ENCODE data around the gene AHCTF1. TPM values are rescaled to one million over a fixed set of nuclear protein-coding genes. Genes with fewer than 3 reads are reported as not detected.
A peak's percentile ranks its signal among the peaks of the same experiment; 100 is the strongest.
"Not testable (repeated sequence)": the region's sequence is repeated elsewhere in the genome, so short reads cannot be mapped to it uniquely, and the experiment has no call there.

AHCTF1 gene
- total RNA-seq, 1 experiment from 2014 or later: 44.1 TPM

DNA sequence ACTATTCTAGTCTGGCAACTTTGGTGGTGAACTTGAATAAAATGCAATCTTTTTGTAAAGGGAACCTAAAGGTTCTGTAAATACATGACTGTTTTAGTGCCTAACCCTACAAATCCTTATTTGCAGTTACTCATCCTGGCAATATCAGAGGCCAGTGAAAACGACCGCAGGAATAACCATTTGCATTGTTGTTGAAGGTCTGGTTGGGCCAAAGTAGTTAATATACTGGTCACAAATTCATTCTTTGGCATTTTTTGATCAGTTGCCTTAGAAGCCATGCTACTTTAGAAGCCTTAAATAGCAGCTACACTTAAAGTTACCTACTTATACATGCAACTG lies 93.7 kb downstream of the AHCTF1 start:
- no peak for DNase-seq (ENCODE audit: low read depth)

GRCh38 chr1:246837418-246838117 lies 94.2 kb downstream of the AHCTF1 start:
- DNase-seq (ENCODE audit: low read depth): no peak

- peak; percentile 17 for DNase-seq (ENCODE audit: low read depth)
These were observed 95.4 kb downstream of the AHCTF1 start for GRCh38 chr1:246836209-246836966.

DNA sequence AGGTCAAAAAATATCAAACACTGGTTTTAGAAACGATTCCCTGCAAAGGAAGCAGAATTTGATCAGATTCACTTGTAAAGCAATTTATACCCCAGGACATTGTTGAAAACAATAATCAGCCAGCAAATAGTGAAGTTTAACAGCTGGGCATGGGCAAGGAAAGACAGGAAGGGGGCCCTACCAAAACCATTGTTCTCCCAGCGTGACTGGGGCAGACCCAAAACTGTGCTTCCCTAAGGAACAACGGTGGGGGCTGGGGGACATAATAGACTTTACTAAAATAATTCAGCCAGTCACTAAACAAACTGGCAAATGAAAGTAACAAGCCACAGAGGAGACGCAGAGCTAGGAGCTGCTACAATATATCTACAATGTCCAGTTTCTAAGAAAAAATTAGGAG lies 100.2 kb downstream of the AHCTF1 start:
- no peak for DNase-seq (ENCODE audit: low read depth)

GRCh38 chr1:246828818-246829217 lies 102.9 kb downstream of the AHCTF1 start:
- DNase-seq (ENCODE audit: low read depth): no peak

- DNase-seq (ENCODE audit: low read depth): no peak
These were observed 104.4 kb downstream of the AHCTF1 start for GRCh38 chr1:246827396-246827795.

GRCh38 chr1:246825557-246826175 lies 106.1 kb downstream of the AHCTF1 start:
- DNase-seq (ENCODE audit: low read depth): no peak

DNA sequence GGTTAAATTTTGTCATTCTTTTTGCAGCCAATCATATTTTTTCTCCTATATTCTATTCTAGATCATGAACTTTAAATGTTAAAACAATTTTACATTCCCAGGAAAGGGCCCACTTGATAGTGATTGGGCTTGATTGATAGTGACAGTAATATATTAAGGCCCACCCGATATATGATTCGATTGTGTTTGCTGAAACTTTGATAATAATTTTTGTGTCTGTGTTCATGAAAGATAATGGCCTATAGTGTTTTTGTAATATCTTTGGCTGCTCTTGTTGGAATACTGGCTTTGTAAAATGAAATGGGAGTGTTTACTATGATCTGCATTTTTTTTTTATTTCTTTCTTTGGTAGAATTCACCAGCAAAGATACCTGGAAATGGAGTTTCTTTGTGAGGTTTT lies 107.2 kb downstream of the AHCTF1 start:
- no peak for DNase-seq (ENCODE audit: low read depth)

- not testable (repeated sequence) for DNase-seq (ENCODE audit: low read depth)
These were observed 109.6 kb downstream of the AHCTF1 start for GRCh38 chr1:246822154-246822553.

DNA sequence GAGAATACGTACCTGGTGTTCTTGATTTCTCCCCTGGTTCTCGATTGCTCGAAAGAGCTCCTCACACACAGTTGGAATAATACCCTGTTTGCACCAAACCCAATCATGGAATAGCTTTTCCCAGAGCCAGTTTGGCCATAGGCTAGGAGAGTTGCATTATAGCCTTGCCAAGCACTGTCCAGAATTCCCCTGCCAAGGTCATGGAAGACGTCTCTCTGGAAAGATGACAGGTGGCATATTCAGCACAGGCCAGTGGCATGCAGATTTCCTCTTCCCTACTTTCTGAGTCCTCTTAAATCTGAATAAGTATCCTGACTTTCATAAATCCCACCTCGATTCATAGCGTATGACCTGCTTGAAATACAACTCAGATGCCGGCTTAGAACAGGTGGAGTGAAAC lies 111.1 kb downstream of the AHCTF1 start:
- no peak for DNase-seq (ENCODE audit: low read depth)

- peak; percentile 42 for DNase-seq (ENCODE audit: low read depth)
These were observed 114.0 kb downstream of the AHCTF1 start for GRCh38 chr1:246817778-246818177.

- DNase-seq (ENCODE audit: low read depth): no peak
These were observed 116.0 kb downstream of the AHCTF1 start for GRCh38 chr1:246815693-246816270.

DNA sequence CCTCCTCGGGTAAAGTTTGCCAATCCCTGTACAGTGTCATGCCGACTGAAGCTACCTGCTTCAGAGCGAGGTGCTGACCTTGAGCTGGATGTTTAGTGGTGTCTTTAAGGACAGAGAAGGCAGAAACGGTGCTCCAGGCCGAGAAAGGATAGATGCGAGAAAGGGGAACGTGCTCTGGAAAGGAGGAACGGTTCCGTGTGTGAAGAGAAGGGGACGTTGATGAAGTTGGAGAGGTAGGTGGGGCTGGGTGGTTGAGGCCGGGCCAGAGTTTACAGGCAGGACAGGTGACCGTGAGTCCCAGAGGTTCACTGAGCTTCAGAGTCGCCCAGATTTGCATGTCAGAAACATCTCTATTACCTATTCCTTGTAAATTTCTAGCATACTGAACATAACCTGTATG lies 116.9 kb downstream of the AHCTF1 start:
- DNase-seq (ENCODE audit: low read depth): no peak

DNA sequence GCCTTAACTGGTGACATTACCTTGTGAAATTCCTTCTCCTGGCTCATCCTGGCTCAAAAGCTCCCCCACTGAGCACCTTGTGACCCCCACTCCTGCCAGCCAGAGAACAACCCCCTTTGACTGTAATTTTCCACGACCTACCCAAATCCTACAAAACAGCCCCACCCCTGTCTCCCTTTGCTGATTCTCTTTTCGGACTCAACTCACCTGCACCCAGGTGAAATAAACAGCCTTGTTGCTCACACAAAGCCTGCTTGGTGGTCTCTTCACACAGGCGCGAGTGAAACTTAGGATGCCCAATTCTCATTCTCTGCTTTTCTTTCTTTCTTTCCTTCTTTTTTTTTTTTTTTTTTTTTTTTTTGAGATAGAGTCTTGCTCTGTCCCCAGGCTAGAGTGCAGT lies 118.4 kb downstream of the AHCTF1 start:
- DNase-seq (ENCODE audit: low read depth): not testable (repeated sequence)

DNA sequence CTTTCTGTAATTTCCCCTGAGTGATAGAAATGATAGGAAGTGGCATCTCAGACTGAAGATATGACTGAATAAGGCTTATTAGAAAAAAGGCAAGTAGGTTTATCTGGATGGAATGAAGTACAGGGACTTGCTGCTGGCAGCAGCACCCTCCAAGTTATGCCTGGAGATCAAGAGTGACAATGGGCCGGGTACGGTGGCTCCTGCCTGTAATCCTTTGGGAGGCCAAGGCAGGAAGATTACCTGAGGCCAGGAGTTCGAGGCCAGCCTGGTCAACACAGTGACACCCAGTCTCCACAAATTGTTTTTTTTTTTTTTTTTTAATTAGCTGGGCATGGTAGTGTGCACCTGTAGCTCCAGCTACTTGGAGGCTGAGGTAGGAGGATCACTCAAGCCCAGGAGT lies 119.8 kb downstream of the AHCTF1 start:
- no peak for DNase-seq (ENCODE audit: low read depth)

- DNase-seq (ENCODE audit: low read depth): no peak
These were observed 122.3 kb downstream of the AHCTF1 start for GRCh38 chr1:246809473-246809872.

GRCh38 chr1:246805135-246805716 lies 126.5 kb downstream of the AHCTF1 start:
- DNase-seq (ENCODE audit: low read depth): no peak

DNA sequence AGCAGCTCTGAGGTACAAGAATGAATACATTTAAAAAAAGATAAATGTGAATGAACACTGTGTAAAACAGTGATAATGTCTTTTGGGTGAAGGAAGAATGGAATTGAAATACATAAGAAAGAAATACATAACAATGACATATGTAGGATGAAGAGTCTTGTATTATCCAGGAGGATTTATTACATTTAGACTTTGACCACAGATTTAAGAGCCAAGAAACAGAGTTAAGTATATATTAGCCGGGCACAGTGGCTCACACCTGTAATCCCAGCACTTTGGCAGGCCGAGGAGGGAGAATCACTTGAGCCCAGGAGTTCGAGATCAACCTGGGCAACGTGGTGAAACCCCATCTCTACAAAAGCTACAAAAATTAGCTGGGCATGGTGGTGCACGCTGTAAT lies 127.9 kb downstream of the AHCTF1 start:
- no peak for DNase-seq (ENCODE audit: low read depth)

DNA sequence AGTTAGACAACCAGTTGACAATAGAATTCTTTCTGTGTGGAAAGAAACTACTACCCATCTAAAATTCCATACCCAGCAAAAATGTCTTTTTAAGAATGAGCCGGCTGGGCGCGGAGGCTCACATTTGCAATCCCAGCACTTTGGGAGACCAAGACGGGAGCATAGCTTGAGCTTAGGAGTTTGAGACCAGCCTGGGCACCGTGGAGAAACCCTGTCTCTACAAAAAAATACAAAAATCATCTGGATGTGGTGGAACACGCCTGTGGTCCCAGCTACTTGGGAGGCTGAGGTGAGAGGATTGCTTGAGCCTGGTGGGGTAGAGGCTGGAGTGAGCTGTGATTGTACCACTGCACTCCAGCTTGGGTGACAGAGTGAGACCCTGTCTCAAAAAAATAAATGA lies 128.4 kb downstream of the AHCTF1 start:
- DNase-seq (ENCODE audit: low read depth): no peak

- no peak for DNase-seq (ENCODE audit: low read depth)
These were observed 130.3 kb downstream of the AHCTF1 start for GRCh38 chr1:246801241-246802020.

- DNase-seq (ENCODE audit: low read depth): no peak
These were observed 131.0 kb downstream of the AHCTF1 start for GRCh38 chr1:246800756-246801155.

- DNase-seq (ENCODE audit: low read depth): no peak
These were observed 131.4 kb downstream of the AHCTF1 start for GRCh38 chr1:246800356-246800755.

Data from Daoy (cell line).